ENCODE measurements around the gene PLA2G4B. TPM values are rescaled to one million over a fixed set of nuclear protein-coding genes. Genes with fewer than 3 reads are reported as not detected.

Gene PLA2G4B
- total and polyA plus RNA-seq, 3 donors from 2014 or later = 7.4 to 16.6 (median 16.4) TPM

DNA sequence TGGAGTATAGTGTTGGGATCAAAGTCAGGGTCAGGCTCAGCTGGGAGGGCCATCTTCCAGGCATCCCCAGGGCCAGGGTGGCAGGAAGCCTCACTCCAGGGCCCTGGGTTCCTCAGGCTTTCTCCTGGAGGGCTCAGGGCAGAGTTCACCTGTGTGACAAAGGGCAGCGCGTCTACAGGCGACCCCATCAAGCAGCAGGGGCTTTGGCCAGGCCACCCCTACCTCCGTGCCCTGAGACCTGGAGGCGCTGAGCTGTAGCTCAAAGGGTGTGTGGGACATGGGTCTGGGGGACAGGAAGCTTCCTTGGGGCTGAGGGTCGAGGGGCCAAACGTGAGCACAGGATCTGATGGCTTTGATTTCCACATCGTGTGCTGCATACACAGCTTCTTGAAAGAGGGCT, 42.4 kb downstream of the PLA2G4B start:
- H3K27me3 ChIP-seq = no peaks in the 10 kb centered on the region
- H3K36me3 ChIP-seq (ENCODE audit: low read depth, missing control alignments) = no peaks in the 10 kb centered on the region
- 85 to 86% methylated on average over 4 to 8 of the region's 8 CpGs for WGBS, 2 donors
- TF ChIP-seq, protein P1, sequence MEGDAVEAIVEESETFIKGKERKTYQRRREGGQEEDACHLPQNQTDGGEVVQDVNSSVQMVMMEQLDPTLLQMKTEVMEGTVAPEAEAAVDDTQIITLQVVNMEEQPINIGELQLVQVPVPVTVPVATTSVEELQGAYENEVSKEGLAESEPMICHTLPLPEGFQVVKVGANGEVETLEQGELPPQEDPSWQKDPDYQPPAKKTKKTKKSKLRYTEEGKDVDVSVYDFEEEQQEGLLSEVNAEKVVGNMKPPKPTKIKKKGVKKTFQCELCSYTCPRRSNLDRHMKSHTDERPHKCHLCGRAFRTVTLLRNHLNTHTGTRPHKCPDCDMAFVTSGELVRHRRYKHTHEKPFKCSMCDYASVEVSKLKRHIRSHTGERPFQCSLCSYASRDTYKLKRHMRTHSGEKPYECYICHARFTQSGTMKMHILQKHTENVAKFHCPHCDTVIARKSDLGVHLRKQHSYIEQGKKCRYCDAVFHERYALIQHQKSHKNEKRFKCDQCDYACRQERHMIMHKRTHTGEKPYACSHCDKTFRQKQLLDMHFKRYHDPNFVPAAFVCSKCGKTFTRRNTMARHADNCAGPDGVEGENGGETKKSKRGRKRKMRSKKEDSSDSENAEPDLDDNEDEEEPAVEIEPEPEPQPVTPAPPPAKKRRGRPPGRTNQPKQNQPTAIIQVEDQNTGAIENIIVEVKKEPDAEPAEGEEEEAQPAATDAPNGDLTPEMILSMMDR (IDR thresholded peaks at IDR 0.05) = no peak
- TF ChIP-seq POLR2A (IDR thresholded peaks at IDR 0.05) = no peak
- H3K9me3 ChIP-seq = no peaks in the 10 kb centered on the region
- intact Hi-C loops (cut with DNase I; ENCODE audit: low total_unique reads) = no loop called here
- H3K27ac ChIP-seq = no peak overlapping the region
- H3K4me1 ChIP-seq = peaks cover 16% of the 10 kb centered on the region
- no peak overlapping the region for H3K4me3 ChIP-seq
- no peak for DNase-seq

DNA sequence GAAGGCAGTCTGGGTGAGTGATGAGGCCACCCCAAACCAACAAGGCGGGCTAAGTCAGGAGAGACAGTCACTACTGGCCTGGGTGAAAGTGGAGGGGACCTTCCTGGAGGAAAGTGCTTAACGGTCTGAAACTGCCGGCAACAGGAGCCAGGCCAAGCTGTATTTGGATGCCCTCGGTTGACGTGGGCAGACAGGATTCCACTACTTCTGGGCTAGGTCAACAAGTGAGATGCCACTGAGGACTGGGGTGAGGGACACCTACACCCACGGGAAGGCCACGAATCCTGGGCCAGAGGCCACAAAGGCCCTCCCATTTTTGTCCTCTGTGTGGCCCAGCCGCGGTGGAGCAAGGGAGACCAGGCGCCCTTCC, 42.9 kb downstream of the PLA2G4B start:
- H3K4me3 ChIP-seq = no peak overlapping the region

DNA sequence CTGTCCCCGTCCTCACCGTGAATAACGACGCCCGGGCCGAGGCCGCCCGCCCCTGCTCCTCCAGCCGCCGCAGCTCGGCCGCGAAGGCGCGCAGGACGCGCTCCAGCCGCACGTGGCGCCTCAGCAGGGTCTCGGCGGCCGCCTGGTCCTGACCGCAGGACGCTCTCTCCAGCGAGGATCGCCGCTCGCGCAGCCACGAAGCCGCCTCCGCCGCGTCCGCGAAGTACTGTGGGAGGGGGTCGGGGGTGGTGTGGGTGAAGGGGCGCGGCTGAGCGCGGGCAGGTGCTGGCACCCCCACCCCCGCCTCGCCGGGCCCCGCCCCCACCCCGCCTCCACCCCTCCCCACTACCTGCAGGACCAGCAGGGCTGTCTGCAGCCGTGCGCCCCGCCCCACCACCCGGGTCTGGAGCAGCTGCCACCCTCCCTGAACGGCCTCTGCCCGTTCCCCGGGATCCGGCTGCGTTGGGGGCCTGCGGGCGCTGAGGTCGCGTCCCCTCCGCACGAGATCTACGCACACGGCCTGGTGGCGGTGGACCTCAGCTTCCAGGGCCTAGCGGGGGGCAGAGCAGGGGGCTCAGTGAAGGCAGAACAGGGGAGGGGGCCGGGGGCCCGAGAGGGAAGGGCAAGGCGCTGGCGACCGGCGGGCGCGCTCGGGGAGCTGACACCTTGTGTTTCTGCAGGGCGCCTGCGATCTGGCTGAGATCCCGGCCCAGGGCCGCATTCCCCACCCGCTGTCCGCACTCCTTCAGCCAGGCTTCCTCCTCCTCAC, 43.5 kb downstream of the PLA2G4B start:
- intact Hi-C loops (cut with DNase I; ENCODE audit: low total_unique reads) = no loop called here
- H3K9me3 ChIP-seq = no peaks in the 10 kb centered on the region
- peak overlapping the region in 1 of 2 donors; percentile 50 for H3K4me3 ChIP-seq
- TF ChIP-seq POLR2A (IDR thresholded peaks at IDR 0.05) = no peak
- TF ChIP-seq, protein P1 (IDR thresholded peaks at IDR 0.05) = no peak
- H3K36me3 ChIP-seq (ENCODE audit: low read depth, missing control alignments) = no peaks in the 10 kb centered on the region
- H3K27ac ChIP-seq = no peak overlapping the region
- H3K4me1 ChIP-seq = peaks cover 16% of the 10 kb centered on the region
- 11 to 29% methylated on average over 35 to 53 of the region's 81 CpGs for WGBS, 2 donors
- no peaks in the 10 kb centered on the region for H3K27me3 ChIP-seq
- DNase-seq = peak; percentile 46

More for the DNA sequence above, 42.9 kb downstream of the PLA2G4B start:
- Histone ChIP-seq H3K9me3 (no peaks in the 10 kb centered on the region), H3K27ac (no peak overlapping the region), H3K4me1 (peaks cover 16% of the 10 kb centered on the region), H3K27me3 (no peaks in the 10 kb centered on the region), H3K36me3 (ENCODE audit: low read depth, missing control alignments) (no peaks in the 10 kb centered on the region)
- intact Hi-C loops (cut with DNase I; ENCODE audit: low total_unique reads) = no loop called here
- no peak for DNase-seq
- TF ChIP-seq, protein P1 (IDR thresholded peaks at IDR 0.05) = no peak
- TF ChIP-seq POLR2A (IDR thresholded peaks at IDR 0.05) = no peak
- 36 to 59% methylated on average over 4 to 10 of the region's 10 CpGs for WGBS, 2 donors

DNA sequence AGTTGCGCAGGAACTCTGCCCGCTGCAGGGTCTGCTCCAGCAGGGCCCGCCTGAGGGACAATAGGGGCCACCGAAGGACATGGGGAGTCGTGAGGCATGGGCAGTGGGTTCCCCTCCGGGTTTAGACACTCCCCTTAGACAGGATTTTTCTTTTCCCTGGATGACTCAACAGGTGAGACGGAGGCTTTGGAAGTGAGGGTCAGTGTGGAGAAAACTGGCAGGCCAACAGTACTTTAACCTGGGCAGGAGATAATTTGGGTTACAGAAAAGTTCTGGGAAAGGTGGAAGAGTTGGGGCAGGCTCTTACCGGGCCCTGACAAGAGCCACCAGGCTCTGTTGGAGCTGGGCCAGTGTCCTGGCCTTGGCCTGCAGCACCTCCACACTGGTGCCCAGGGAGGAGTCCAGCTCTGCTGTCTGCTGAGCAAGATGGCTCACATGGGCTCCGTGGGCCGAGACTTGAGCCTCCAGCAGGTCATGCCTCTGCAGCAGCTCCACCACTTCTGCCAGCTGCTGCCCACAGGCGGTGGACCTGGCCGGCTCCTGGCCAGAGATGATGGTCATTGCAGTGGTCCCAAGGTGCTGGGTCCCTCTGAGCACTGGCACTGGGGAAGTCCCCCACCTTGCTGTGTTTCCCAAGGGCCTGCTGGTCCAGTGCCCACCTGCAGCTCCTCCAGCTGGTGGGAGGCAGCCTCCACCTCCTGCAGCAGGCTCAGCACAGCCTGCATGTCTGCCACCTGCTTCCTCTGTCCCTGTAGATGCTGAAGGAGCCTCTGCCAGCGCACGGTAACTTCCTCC, 44.2 kb downstream of the PLA2G4B start:
- Histone ChIP-seq H3K4me1 (peaks cover 16% of the 10 kb centered on the region), H3K4me3 (peak overlapping the region in 1 of 2 donors; percentile 50), H3K9me3 (no peaks in the 10 kb centered on the region), H3K36me3 (ENCODE audit: low read depth, missing control alignments) (no peaks in the 10 kb centered on the region), H3K27ac (no peak overlapping the region), H3K27me3 (no peaks in the 10 kb centered on the region)
- 41 to 61% methylated on average over 10 to 14 of the region's 14 CpGs for WGBS, 2 donors
- peak; percentile 70 for DNase-seq
- intact Hi-C loops (cut with DNase I; ENCODE audit: low total_unique reads) = no loop called here
- TF ChIP-seq POLR2A (IDR thresholded peaks at IDR 0.05) = no peak
- TF ChIP-seq, protein P1 (IDR thresholded peaks at IDR 0.05) = no peak

Data from testis (tissue), 3 donors.